ENCODE data around the gene COLEC12.

The COLEC12 gene

GRCh38 chr18:432791-433190, 67.7 kb downstream of the COLEC12 start:
- no peaks in the 10 kb centered on the region for H3K9me3 ChIP-seq (ENCODE audit: low read depth, low read length)
- no peak for DNase-seq (ENCODE audit: low read depth, low spot score)
- no peak overlapping the region for H3K4me3 ChIP-seq
- no peaks in the 10 kb centered on the region for H3K36me3 ChIP-seq (ENCODE audit: insufficient read depth, low read length)
- H3K27ac ChIP-seq = no peak overlapping the region
- no peak for TF ChIP-seq FOXP2 (optimal IDR thresholded peaks at IDR 0.05; ENCODE audit: control extremely low read depth, extremely low read length, insufficient read depth)
- no peak for TF ChIP-seq EZH2 (IDR thresholded peaks at IDR 0.05)
- TF ChIP-seq POLR2AphosphoS5 (IDR thresholded peaks at IDR 0.05; ENCODE audit: borderline replicate concordance, low read depth, low read length) = no peak
- no peak overlapping the region for H3K9ac ChIP-seq (ENCODE audit: insufficient read length)

GRCh38 chr18:429030-429429, 71.5 kb downstream of the COLEC12 start:
- no peak overlapping the region for H3K9ac ChIP-seq (ENCODE audit: insufficient read length)
- no peaks in the 10 kb centered on the region for H3K9me3 ChIP-seq (ENCODE audit: low read depth, low read length)
- DNase-seq (ENCODE audit: low read depth, low spot score) = no peak
- TF ChIP-seq EZH2 (IDR thresholded peaks at IDR 0.05) (no peak), POLR2AphosphoS5 (IDR thresholded peaks at IDR 0.05; ENCODE audit: borderline replicate concordance, low read depth, low read length) (no peak), FOXP2 (optimal IDR thresholded peaks at IDR 0.05; ENCODE audit: control extremely low read depth, extremely low read length, insufficient read depth) (no peak)
- no peak overlapping the region for H3K4me3 ChIP-seq
- H3K27ac ChIP-seq = no peak overlapping the region
- no peaks in the 10 kb centered on the region for H3K36me3 ChIP-seq (ENCODE audit: insufficient read depth, low read length)

- H3K4me3 ChIP-seq = no peak overlapping the region
- no peaks in the 10 kb centered on the region for H3K9me3 ChIP-seq (ENCODE audit: low read depth, low read length)
- no peak overlapping the region for H3K27ac ChIP-seq
- no peaks in the 10 kb centered on the region for H3K36me3 ChIP-seq (ENCODE audit: insufficient read depth, low read length)
- no peak overlapping the region for H3K9ac ChIP-seq (ENCODE audit: insufficient read length)
- TF ChIP-seq EZH2 (IDR thresholded peaks at IDR 0.05) (no peak), POLR2AphosphoS5 (IDR thresholded peaks at IDR 0.05; ENCODE audit: borderline replicate concordance, low read depth, low read length) (no peak), FOXP2 (optimal IDR thresholded peaks at IDR 0.05; ENCODE audit: control extremely low read depth, extremely low read length, insufficient read depth) (no peak)
- no peak for DNase-seq (ENCODE audit: low read depth, low spot score)
These were observed 73.5 kb downstream of the COLEC12 start for GRCh38 chr18:427005-427404.

- Histone ChIP-seq H3K4me3 (no peak overlapping the region), H3K9me3 (ENCODE audit: low read depth, low read length) (no peaks in the 10 kb centered on the region), H3K27ac (no peak overlapping the region), H3K9ac (ENCODE audit: insufficient read length) (no peak overlapping the region), H3K36me3 (ENCODE audit: insufficient read depth, low read length) (no peaks in the 10 kb centered on the region)
- DNase-seq (ENCODE audit: low read depth, low spot score) = no peak
- TF ChIP-seq EZH2 (IDR thresholded peaks at IDR 0.05) = no peak
- TF ChIP-seq FOXP2 (optimal IDR thresholded peaks at IDR 0.05; ENCODE audit: control extremely low read depth, extremely low read length, insufficient read depth) = no peak
- TF ChIP-seq POLR2AphosphoS5 (IDR thresholded peaks at IDR 0.05; ENCODE audit: borderline replicate concordance, low read depth, low read length) = no peak
These were observed 75.3 kb downstream of the COLEC12 start for GRCh38 chr18:425106-425745.

GRCh38 chr18:424668-425067, 75.8 kb downstream of the COLEC12 start:
- DNase-seq (ENCODE audit: low read depth, low spot score) = no peak
- Histone ChIP-seq H3K4me3 (no peak overlapping the region), H3K27ac (no peak overlapping the region), H3K9ac (ENCODE audit: insufficient read length) (no peak overlapping the region), H3K9me3 (ENCODE audit: low read depth, low read length) (no peaks in the 10 kb centered on the region), H3K36me3 (ENCODE audit: insufficient read depth, low read length) (no peaks in the 10 kb centered on the region)
- no peak for TF ChIP-seq POLR2AphosphoS5 (IDR thresholded peaks at IDR 0.05; ENCODE audit: borderline replicate concordance, low read depth, low read length)
- no peak for TF ChIP-seq FOXP2 (optimal IDR thresholded peaks at IDR 0.05; ENCODE audit: control extremely low read depth, extremely low read length, insufficient read depth)
- TF ChIP-seq EZH2 (IDR thresholded peaks at IDR 0.05) = no peak

GRCh38 chr18:424071-424661, 76.3 kb downstream of the COLEC12 start:
- H3K9me3 ChIP-seq (ENCODE audit: low read depth, low read length) = no peaks in the 10 kb centered on the region
- H3K9ac ChIP-seq (ENCODE audit: insufficient read length) = no peak overlapping the region
- no peak for TF ChIP-seq EZH2 (IDR thresholded peaks at IDR 0.05)
- no peak for TF ChIP-seq FOXP2 (optimal IDR thresholded peaks at IDR 0.05; ENCODE audit: control extremely low read depth, extremely low read length, insufficient read depth)
- no peak for TF ChIP-seq POLR2AphosphoS5 (IDR thresholded peaks at IDR 0.05; ENCODE audit: borderline replicate concordance, low read depth, low read length)
- no peak overlapping the region for H3K27ac ChIP-seq
- DNase-seq (ENCODE audit: low read depth, low spot score) = no peak
- H3K36me3 ChIP-seq (ENCODE audit: insufficient read depth, low read length) = no peaks in the 10 kb centered on the region
- H3K4me3 ChIP-seq = no peak overlapping the region

GRCh38 chr18:422966-423365, 77.5 kb downstream of the COLEC12 start:
- Histone ChIP-seq H3K27ac (no peak overlapping the region), H3K4me3 (no peak overlapping the region), H3K9ac (ENCODE audit: insufficient read length) (no peak overlapping the region), H3K36me3 (ENCODE audit: insufficient read depth, low read length) (no peaks in the 10 kb centered on the region), H3K9me3 (ENCODE audit: low read depth, low read length) (no peaks in the 10 kb centered on the region)
- TF ChIP-seq EZH2 (IDR thresholded peaks at IDR 0.05) (no peak), FOXP2 (optimal IDR thresholded peaks at IDR 0.05; ENCODE audit: control extremely low read depth, extremely low read length, insufficient read depth) (no peak), POLR2AphosphoS5 (IDR thresholded peaks at IDR 0.05; ENCODE audit: borderline replicate concordance, low read depth, low read length) (no peak)
- DNase-seq (ENCODE audit: low read depth, low spot score) = no peak

- no peaks in the 10 kb centered on the region for H3K36me3 ChIP-seq (ENCODE audit: insufficient read depth, low read length)
- H3K9ac ChIP-seq (ENCODE audit: insufficient read length) = no peak overlapping the region
- H3K27ac ChIP-seq = no peak overlapping the region
- H3K9me3 ChIP-seq (ENCODE audit: low read depth, low read length) = no peaks in the 10 kb centered on the region
- no peak overlapping the region for H3K4me3 ChIP-seq
- TF ChIP-seq EZH2 (IDR thresholded peaks at IDR 0.05) (no peak), POLR2AphosphoS5 (IDR thresholded peaks at IDR 0.05; ENCODE audit: borderline replicate concordance, low read depth, low read length) (no peak), FOXP2 (optimal IDR thresholded peaks at IDR 0.05; ENCODE audit: control extremely low read depth, extremely low read length, insufficient read depth) (no peak)
- no peak for DNase-seq (ENCODE audit: low read depth, low spot score)
These were observed 79.0 kb downstream of the COLEC12 start for GRCh38 chr18:421247-422155.
